ENCODE data around the gene MAPKBP1.

MAPKBP1 gene

GRCh38 chr15:41849204-41849603 lies 74.9 kb downstream of the MAPKBP1 start:
- DNase-seq: no peak

GRCh38 chr15:41849861-41850260 lies 75.6 kb downstream of the MAPKBP1 start:
- DNase-seq: no peak

- no peak for DNase-seq
Observed at GRCh38 chr15:41850482-41851166, 76.3 kb downstream of the MAPKBP1 start.

GRCh38 chr15:41851167-41851523 lies 76.9 kb downstream of the MAPKBP1 start:
- DNase-seq: no peak

GRCh38 chr15:41851755-41852370 lies 77.6 kb downstream of the MAPKBP1 start:
- DNase-seq: no peak

- DNase-seq: no peak
Observed at GRCh38 chr15:41852736-41853590, 78.7 kb downstream of the MAPKBP1 start.

DNA sequence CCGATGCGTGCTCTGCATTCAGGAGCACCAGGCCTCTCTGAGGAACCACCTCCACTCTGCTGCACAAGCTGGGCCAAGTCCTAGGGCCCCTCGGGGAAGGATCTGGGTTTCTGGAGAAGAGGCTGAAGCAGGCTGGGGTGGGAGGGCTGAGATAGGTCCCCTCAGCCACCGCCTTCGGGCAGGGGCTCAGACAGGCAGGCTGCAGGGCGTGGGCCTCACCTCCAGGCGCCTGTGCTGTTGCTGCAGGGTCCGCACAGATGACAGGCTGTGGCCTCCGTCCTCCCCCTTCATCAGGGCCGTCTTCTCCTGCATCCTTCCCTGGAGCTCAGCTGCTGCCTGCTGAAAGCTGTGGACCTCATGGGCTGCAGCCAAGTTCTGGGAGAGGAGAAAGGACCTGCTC lies 79.5 kb downstream of the MAPKBP1 start:
- no peak for DNase-seq

DNA sequence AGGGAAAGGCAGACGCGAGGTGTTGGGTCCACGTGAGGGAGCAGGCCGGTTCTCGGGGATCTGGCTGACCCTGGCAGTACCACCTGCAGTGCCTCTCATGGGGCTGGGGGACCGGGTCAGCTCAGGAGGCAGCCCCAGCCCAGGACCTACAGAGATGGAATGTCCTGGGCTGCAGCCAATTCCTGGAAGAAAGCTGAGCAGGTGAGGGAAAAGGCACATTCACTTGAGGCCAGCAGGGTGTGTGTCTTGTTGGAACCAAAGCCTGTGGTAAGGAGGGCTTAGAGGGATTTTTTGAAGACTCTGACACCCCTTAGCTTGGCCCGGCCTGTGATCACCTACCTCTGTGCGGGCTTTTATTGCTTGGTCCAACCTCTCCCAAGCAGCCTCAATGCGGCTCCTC lies 80.2 kb downstream of the MAPKBP1 start:
- no peak for DNase-seq

DNA sequence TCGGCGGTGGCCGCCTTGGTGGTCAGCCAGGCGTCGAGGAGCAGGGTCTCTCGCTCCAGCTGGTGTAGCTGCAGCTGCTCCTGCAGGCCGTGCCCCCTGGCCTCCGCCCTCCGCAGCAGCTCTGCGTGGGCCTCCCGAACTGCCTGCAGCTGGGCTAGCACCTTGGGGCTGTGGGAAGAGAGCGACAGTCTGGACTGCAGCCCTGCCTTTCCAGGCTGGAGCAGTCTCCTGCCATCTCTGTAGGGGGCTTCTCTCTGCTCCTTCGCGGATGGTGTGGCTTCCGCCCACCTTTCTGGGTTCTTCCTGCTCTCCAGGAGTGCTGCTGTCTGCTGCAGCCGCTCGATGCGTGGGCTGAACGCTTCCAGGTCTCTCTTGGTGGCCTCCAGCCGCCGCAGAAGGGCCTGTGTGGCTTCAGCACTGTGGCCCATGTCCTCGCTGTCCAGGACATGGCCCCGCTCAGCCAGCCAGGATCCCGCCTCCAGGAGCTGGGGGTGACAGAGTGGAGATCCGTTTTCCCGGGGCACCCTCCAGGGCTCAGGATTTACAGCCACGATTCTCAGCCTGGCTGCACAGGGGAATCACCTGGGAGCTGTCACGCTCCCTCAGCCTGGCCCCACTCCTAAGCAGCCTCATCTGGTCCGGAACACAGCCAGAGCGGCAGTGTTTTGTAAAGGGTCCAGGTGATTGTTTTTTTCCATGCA lies 81.1 kb downstream of the MAPKBP1 start:
- DNase-seq: no peak

DNA sequence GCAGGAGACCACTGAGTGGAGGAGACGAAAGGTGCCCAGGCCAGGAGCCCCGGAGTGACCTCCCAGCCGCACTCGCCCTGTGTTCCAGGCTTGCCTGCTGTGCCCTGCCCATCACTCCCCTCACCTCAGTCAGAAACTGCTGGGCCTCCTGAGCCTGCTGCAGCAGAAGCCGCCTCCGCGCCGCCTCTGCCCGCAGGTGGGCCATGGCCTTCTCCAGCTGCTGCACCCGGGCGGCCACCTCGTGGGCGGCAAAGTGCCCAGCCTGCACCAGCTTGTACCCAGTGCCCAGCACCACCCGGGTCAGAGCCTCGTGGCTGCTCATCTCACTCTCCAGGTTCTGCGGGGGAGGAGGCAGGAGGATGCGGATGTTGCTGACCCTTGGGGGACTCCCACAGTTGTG lies 82.0 kb downstream of the MAPKBP1 start:
- no peak for DNase-seq

DNA sequence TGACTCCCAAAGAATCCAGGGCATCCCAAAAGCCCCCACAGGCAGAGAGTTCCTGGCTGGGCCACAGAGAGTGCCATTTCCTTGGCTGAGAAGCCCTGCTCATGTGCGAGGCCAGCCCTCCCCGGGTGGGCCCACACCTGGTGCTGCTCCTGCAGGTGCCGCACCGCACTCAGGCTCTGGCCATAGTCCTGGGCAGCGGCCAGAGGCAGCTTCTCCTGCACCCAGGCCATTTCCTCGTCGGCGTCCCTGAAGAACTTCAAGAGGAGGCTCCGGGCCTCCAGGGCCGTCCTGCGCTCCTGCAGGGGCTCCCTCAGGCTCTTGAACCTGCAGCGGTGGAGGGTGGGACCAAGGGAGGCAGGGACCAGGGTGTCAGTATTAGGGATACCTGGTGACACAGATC lies 82.4 kb downstream of the MAPKBP1 start:
- DNase-seq: no peak

GRCh38 chr15:41857316-41857715 lies 83.0 kb downstream of the MAPKBP1 start:
- no peak for DNase-seq

DNA sequence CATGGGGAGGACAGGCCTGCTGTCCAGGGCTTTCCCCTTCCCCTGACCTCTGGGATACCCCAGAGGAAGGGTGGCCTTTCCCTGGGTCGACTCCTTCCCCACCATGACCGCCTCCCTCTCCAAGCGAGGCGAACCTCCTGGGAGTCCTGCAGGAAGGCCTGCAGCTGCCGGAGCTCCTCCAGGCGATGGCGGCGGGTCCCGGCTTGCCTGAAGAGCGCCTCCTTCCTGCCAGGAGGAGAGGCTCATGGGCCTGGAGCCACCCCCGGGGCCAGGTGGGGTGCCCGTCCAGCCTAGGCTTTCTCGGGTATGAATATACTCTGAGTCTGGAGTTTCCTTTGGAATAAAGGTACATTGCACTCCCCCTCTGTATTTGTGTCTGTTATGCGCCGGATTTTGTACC lies 84.5 kb downstream of the MAPKBP1 start:
- no peak for DNase-seq

GRCh38 chr15:41860049-41860828 lies 86.0 kb downstream of the MAPKBP1 start:
- DNase-seq: no peak

DNA sequence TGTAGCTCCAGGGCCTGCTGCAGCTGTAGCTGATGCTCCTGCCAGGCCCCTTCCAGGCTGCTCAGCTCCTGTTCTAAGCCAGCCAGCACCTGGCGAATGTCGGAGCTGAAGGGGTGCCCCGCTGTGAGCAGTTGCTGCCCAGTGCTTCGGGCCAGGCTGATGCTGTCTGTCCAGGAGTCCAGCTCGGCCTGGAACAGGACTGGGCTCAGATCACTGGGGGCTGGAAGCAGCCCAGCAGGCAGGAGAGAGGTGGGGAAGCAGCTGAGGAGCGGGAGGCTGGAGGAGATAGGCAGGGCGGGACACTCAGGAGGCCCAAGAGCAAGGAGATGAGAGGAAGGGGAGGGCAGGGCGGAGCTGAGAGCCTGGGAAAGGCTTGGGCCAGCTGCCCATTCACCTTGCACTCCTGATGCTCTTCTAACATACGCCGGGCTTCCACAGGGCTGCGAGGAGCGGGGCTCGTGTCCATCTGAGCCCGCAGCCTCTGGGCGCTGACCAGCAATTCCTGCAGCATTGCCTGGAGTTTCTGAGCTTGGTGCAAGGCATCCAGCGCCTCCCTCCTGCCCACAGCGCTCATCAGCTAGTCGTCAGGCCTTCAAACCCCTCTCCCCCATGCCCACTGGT lies 87.6 kb downstream of the MAPKBP1 start:
- no peak for DNase-seq

GRCh38 chr15:41862515-41863116 lies 88.3 kb downstream of the MAPKBP1 start:
- no peak for DNase-seq

DNA sequence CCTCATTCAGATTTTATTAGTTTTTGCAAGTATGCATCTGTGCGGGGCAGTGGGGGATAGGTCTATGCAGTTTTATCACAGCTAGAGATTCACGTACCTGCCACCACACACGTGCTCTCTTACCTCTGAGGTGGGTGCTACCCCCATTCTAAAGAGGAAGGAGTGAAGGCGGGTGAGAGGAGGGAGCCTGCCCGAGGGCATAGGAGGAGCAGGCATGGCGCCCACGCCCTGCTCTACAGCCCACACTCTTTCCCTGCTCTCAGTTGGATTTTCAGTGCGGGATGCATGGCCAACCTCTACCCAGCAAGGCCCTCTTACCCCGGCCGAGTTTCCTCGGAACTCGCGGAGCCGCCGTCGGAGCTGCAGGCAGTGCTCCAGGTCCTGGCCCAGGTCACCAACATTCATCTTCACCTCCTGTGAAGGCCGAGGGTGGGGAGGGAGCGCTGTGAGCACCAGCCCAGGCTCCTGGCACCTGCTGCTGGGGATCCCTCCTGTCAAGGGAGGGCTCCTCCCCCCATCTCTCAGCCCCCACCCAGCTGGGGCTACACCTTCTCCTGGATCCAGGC lies 91.3 kb downstream of the MAPKBP1 start:
- no peak for DNase-seq

- no peak for DNase-seq
Observed at GRCh38 chr15:41866263-41866703, 92.0 kb downstream of the MAPKBP1 start.

GRCh38 chr15:41866872-41867579 lies 92.7 kb downstream of the MAPKBP1 start:
- no peak for DNase-seq

DNA sequence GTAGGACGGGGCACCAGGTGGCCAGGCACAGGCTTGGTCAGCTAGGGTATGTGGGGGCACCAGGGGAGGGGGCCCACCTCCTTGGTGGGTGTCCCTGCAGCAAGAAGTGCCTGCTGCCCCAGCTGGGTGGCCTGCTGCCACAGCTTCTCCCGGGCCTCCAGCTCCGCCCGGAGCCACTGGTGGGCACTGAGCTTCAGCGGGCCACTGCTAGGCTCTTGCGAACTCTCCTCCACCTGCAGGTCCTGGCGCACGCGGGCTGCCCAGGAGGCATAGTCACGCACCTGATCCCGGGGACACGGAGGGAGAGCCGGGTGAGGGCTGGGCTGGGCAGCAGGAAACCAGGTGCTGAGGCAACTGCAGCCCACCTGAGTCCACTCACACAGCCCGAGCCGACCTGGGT lies 94.0 kb downstream of the MAPKBP1 start:
- no peak for DNase-seq
